NCI-H1048 (cell line): ENCODE measurements around the gene EDARADD.
"Not testable (repeated sequence)": the region's sequence is repeated elsewhere in the genome, so short reads cannot be mapped to it uniquely, and the experiment has no call there.

Experiments used
- DNase-seq: peaks from one replicate; lab custom pipeline; 2025; lab: John Stamatoyannopoulos, UW

EDARADD gene

DNA sequence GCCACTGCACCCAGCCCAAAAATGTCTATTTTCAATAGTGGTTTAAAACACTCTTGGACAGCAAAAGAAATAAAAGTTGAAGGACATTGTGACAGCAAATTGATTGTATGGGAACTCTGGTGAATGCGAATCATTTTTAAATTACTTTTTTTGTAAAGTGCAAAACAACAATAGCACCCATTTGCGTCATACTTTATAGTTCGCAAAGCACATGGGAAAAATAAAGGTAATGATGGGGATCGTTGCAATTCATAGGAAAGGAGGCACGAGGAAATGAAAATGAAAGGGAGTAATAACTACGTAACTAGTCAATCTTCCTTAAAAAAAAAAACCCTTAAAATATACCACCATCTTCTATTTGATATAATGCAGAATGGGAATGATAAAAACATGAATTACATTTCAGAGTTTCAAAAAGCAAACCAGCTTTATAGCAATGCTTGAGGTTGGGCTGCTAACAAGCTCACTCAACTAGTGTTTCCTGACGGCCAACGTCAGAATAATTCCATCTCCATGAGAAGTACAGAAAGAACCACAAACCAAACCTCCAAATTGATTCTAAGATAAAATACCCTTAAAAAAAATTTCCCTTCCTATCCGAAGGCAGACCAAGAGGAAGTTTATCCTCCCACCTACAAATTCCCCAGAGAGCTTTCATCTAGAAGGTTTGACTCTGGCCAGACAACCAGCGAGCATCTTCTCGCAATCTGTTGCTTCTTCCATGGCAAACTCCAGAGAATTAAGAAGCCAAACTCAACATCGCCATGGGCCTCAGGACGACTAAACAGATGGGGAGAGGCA is at the start of gene EDARADD:
Gene EDARADD (plus strand): TSS at position 606 of the 801 bp plus-strand sequence. CDS start 159 bp downstream, at position 765.
- no peak for DNase-seq

DNA sequence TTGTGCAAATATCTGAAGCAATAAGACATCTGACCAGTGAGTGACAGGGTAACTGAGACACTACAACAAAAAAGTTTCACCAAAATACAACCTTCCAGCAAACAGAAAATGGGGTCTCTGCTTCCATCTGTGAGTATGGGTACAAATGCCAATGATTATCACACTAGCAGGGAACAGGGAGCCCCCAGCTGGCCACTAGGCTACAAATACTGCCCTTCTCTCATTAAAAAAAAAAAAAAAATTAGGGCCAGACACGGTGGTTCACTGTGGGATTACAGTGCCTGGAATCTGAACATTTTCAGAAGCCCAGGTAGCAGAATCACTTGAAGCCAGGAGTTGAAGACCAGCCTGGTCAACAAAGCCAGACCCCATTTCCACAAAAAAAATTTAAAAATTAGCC is 48.4 kb upstream of the EDARADD start:
- DNase-seq = no peak

DNA sequence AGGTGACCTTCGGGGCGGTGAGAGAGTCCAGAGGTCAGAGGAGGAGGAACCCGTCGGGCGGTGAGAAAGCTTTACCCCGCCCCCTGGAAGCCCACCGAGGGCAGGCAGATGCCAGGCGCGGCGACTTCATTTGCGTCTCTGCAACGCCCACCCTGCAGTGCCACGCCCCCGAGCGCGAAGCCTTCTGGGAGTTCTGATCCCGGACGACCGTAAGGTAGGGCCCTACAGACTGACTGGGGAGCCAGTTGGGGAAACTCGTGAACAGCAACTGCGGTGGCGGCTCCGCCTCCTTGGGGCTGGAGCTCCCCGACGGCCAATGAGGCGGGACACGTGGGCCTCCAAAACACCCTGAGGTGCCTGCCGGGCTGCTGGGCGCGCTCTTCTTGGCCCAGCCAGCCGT is 46.0 kb upstream of the EDARADD start:
- no peak for DNase-seq

DNA sequence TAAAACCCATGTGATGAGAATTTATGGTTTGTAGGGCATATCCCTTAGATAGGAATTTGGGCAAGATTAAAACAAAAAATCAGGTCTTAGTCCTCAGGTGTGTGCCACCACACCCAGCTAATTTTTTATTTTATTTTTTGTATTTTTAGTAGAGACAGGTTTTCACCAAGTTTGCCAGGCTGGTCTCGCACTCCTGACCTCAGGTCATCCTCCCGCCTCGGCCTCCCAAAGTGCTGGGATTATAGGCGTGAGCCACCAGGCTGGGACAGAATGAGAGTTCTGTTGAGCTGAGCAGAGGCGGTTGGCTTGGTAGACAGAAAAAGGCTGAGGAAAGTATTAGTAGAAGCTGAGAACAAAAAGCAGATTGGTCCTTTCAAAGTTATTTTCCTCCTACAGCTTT is 43.8 kb upstream of the EDARADD start:
- DNase-seq = no peak

DNA sequence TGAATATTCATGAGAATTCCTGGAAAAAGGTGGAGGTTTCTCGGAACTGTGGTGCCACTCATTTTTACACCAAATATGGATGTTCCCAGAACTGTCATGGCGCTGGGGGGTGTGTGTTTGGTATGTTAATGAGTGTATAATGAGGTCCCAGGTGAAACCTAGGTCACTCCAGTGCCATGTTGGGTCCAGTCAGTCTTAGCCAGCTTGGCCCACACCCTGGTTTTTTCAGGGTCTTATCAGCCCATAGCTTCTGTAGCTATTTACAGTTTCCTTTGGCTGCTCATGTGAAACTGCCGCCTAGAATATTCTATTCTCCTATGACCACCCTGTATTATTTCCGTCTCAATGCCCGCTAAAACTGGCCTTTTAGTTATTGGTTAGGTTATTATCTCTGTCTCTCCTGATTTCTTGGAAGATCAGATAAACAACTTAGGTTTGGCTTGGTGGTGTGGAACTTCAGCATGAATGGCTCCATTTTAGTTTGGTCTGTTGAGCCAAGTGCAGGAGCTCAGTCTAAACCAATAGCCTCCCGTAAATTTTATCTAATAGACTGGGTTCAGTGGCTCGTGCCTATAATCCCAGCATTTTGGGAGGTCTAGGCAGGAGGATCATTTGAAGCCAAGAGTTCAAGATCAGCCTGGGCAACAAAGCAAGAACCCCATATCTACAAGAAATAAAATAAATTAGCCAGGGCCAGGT is 42.1 kb upstream of the EDARADD start:
- DNase-seq = no peak

DNA sequence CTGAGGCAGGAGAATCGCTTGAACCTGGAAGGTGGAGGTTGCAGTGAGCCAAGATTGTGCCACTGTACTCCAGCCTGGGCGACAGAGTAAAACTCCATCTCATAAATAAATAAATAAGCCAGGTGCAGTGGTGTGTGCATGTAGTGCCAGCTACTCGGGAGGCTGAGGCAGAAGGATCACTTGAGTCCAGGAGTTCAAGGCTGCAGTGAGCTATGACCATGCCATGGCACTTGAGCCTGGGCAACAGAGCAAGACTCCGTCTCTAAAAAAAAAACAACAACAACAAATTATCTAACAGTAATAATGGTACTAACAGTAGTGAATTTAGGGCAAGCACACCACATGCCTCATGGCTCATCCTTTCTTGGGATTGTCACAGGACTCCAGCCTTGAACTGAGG is 41.3 kb upstream of the EDARADD start:
- not testable (repeated sequence) for DNase-seq

DNA sequence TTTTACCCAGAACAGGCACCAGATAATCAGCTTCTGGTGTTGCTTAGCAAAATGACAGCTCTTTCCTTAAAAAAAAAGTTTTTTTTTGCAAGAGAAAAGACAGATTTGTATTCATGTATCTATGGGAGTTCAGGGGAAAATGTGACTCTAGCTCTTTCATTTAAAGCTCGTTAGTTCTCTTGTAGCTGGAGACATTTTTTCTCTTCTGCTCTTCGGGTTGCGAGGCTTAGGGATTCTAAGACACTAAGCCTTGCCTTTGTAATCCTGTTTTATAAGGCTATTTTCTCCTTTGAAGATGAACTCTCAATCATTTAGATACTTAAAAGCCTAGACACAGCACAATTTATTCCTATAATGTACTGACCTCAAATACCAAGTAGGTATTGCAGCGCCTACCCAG is 40.3 kb upstream of the EDARADD start:
- DNase-seq = no peak

DNA sequence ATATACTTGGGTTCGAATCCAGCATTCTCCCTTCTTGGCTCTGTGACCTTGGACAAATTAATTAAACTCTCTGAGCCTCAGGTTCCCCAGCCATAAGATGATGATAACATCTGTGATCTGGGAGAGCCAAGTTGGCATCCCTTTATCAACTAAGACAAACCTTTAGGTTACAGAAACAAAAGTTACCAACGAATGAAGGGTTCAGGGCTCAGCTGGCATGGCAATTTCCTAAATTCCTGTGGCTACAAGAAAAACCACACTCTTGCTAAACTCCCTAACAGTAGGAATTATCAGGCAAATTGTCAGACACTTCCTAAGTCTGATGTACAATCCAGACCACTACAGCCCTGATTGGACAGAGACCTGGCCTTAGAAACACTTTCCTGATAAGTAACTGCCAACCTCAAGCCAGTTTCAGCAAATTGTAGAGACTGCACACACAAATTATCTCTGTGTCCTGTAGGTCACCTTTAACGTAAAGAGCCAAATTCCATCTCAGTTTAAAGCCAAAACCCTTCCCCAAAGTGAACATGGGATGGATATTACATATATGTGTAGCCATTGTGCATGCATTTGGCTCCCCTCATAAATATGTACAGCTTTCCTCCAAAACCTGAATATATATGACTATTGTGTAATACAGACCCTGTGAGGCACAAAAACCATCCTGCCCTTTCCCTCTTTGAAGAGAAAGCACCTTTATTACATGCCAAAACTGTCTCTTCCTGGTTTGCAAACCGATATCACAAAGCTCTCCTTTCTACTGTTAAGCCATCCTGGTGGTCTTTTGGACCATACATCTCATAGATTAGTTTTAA is 39.5 kb upstream of the EDARADD start:
- DNase-seq = no peak

DNA sequence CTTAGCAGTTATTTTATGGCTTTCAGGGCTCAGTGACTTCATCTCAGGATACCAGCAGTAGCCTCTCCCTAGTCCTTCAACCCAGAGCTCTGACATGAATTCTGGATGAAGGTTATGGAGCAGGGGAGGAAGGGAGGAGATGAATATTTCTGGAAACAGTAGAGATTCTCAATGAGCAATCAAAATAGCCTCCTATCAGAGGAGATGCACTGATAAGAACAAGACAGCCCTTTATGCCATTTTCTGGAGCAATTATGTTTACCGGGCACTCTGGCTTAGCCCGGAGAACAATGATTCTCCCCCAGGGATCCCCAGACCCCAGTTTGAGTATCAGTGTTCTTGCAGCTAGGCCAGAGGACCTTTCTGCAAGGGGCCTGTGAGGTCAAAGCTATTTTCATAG is 37.9 kb upstream of the EDARADD start:
- no peak for DNase-seq

DNA sequence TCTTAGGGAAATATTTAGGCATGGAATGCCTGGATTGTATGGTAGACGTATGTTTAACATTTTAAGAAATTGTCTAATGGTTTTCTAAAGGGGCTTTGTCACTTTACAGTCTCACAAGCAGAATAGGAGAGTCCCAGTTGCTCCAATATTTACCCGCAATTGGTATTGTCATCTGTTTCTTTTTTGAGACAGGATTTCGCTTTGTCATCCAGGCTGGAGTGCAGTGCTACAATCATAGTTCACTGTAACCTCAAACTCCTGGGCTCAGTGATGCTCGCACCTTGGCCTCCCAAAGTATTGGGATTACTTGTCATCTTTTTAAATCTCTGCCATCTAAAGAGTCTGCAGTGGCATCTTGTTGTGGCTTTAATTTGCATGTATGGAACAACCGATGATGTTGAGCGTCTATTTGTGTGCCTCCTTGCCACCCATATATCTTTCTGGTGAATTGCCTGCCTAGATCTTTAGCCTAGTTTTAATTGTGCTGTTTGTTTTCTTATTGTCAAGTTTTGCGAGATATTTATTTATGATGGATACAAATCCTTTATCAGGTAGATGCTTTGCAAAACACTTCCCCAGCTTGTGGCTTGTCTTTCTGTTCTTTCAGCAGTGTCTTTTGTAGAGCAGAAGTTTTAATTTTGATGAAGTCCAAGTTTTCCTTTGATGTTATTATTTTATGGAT is 32.0 kb upstream of the EDARADD start:
- DNase-seq = no peak

DNA sequence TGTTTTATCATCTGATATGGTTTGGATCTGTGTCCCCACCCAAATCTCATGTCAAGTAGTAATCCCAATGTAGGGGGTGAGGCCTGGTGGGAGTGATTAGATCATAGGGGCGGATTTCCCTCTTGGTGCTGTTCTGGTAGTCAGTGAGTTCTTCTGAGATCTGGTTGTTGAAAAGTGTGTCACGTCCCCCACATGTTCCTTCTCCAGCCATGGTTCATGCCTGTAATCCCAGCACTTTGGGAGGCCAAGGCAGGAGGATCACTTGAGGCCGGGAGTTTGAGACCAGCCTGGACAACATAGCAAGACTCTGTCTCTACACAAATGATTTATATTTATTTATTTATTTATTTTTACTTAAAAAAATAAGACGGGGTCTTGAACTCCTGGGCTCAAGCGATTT is 30.8 kb upstream of the EDARADD start:
- no peak for DNase-seq

DNA sequence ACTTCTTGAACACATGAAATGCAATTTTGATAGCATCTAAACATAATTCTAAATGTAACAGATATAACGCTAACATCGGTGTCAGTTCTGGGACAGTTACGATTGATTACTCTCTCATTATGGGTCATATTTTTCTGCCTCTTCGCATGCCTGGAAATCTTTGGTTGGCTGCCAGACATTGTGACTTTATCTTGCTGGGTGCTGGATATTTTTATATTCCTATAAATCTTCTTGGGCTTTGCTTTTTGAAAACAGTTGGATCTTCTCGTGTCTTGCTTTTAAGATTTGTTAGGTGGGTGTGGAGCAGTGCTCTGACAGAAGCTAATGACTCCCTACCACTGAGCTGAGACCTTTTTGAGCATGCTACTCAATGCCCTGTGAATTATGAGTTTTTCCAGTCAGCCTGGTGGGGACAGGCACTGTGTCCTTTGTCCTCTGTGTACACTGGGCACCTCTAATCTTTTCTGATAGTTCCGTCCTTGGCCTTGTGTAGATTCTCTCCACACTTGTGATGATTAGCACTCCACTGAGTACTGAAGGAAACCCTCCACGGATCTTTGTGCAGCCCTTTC is 28.0 kb upstream of the EDARADD start:
- no peak for DNase-seq

DNA sequence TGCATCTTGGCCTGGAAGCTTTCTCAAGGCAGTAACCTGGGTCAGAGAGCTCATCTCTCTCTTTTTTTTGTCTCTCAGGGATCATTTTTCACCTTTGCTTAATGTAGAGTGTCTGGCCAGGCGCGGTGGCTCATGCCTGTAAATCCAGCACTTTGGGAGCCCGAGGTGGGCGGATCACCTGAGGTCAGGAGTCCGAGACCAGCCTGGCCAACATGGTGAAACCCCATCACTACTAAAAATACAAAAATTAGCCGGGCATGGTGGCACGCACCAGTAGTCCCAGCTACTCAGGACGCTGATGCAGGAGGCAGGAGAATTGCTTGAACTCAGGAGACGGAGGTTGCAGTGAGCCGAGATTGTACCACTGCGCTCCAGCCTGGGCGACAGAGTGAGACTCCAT is 27.4 kb upstream of the EDARADD start:
- DNase-seq = not testable (repeated sequence)

DNA sequence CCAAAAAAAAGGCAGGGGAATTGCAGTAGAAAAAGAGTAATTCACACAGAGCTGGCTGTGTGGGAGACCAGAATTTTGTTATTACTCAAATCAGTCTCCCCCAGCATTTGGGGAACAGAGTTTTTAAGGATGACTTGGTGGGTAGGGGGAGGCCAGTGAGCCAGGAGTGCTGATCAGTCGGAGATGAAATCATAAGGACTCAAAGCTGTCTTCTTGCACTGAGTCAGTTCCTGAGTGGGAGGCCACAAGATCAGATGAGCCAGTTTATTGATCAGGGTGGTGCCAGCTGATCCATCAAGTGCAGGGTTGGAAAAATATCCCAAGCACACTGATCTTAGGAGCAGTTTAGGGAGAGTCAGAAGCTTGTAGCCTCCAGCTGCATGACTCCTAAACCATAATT is 23.7 kb upstream of the EDARADD start:
- no peak for DNase-seq

DNA sequence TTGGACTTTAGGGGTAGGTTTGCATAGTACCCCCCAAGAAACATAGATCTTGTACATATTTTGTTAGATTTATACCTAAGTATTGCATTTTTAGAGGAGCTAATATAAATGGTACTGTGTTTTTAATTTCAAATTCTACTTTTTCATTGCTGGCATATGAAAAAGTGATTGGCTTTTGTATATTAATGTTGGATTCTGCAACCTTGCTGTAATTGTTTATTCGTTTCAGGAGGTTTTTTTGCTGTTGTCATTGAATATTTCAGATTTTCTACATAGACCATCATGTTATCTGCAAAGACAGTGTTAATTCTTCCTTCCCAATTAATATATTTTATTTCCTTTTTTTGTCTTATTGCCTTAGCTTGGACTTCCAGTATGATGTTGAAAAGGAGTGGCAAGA is 23.0 kb upstream of the EDARADD start:
- no peak for DNase-seq

DNA sequence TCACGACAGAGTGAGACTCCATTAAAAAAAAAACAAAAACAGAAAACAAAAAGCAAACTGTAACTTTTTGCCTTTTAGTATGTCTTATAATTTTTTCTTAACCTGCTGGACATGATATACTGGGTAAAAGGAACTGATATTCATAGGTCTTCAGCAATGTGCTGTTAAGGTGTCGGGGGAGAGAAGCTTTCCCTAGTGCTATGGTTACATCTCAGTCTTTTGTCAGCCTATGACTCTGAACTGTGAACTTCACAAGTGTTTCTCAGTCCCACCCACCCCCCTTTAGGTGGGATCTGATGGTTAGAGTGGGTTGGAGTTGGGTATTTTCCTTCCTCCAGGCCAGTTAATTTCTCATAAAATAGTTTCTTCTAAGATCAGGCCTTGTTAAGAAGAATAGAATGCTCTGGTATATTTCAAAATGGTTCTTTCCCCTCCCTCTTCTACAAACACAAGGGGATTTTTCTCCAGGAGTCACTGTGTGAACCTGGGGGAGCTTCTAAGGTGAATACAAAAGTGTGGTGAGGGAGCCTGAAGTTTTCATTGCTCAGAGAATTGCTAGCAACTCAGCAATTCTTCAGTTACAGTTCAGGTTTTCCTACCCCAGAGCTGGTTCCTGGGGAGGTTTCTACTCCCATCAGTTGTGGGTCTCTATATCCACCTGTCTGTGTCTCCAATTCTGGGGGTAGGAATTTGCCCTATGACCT is 16.1 kb upstream of the EDARADD start:
- no peak for DNase-seq

DNA sequence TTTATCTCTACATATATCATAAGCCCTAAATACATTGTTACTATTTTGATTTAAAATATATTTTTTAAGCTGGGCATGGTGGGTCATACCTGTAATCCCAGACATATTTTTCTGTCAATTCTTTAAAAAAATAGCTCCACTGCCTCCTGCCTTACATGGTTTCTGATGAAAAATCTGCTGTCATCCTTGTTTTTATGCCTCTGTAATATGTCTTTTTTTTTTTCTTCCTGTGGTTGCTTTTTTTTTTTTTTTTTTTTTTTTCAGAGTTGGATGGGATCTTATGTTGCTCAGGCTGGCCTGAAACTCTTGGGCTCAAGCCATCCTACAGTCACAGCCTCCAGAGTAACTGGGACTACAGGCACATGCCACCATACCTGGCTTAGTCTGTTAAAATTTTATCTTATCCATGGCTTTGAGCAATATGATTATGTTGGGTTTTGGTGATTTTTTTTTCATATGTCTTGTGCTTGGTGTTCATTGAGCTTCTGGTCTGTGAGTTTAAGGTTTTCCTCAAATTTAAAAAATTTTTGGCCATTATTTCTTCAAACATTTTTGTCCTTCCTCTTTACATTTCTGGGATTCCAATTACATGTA is 12.4 kb upstream of the EDARADD start:
- DNase-seq = no peak

DNA sequence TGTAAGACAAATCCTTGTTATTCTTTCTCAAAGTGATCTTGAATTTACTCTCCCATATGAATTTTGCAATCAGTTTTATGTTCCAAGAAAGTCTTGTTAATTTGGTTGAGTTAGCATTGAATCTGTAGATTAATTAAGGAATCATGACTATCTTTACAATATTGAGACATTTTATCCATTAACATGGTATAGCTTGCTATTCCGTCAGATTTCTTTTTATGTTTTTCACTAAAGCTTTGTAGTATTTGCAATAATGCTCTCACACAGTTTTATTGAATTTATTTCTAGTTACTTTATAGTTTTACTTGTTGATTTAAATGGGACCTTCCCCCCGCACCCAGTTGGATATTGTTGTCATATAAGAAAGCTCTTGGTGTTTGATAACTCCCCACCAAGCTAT is 5.8 kb upstream of the EDARADD start:
- DNase-seq = no peak

DNA sequence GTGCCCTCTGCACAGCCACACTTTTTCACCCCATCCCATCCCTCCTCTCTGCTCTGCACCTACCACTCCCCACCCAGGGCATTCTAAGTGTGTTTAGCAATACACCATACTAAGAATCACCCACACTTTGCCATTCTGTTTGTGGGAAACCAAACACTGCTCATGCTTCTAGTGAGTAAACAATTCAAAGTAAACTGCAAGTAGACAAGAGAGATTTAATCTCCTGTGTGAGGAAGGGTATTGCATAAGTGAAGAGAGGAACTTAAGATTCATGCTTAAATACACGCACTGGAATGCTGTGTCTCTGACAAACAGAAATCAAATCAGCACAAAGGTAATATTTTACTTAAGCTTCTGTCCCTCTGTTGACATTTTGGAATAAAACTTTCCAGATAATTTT is 4.8 kb upstream of the EDARADD start:
- DNase-seq = no peak

DNA sequence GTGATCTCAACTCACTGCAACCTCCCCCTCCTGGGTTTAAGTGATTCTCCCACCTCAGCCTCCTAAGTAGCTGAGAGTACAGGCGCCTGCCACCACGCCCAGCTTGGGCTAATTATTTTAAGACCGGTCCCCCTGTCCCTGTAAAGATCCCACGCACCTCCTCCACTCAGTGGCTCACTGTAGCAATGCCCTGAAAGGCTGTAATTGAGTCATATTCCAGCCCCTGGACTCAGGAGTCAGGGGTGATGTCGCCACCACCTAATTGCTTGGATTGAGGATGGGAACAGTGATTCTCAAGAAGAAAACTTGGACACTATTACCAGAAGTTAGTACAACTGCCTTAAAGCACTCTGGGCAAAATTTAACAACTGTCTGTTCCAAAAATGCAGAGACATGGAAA is 3.1 kb upstream of the EDARADD start:
- DNase-seq = no peak

DNA sequence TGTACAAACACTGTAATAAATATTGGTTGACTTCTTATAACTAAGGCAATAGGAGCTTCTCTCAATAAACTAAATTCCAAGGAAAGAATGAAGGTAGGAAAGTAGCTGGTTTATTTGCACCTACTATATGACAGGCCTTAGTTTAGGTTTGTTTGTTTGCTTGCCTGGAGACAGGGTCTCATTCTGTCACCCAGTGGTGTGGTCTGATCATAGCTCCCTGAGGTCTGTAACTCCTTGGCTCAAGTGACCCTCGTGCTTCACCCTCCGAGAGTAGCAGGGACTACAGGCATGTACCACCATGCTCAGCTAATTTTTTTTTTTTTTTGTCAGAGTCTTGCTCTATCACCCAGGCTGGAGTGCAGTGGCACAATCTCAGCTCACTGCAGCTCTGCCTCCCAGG is 1.9 kb upstream of the EDARADD start:
- no peak for DNase-seq
